ENCODE measurements around the gene HECTD4.

Gene HECTD4

DNA sequence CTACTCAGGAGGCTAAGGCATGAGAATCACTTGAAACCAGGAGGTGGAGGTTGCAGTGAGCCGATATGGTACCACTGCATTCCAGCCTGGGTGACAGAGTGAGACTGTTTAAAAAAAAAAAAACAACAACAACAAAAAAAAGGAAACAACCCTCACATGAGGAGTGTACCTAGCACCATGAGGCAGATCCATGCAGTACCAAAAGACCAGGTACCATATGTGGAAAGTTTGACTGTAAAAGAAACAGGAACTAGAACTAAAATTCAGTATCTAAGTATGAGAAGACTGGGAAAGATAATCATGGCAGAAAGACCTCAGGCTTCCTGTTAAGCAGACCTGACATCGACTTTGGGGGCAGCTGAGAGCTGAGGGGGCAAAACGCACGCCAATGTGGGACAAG, 201.8 kb downstream of the HECTD4 start:
- Histone ChIP-seq H3K4me1 (ENCODE audit: insufficient read depth, low read length, poor library complexity, severe bottlenecking) (no peaks in the 10 kb centered on the region), H3K9me3 (ENCODE audit: insufficient read depth, low read depth, low read length) (no peaks in the 10 kb centered on the region), H3K4me2 (ENCODE audit: low read depth, low read length, poor library complexity, severe bottlenecking) (no peak overlapping the region), H3K36me3 (ENCODE audit: insufficient read depth, low read length) (peaks cover 61% of the 10 kb centered on the region; the same call in 1 of the 2 replicates), H2AFZ (ENCODE audit: low read length) (no peak overlapping the region), H4K20me1 (ENCODE audit: insufficient read depth, low read length, poor library complexity, severe bottlenecking) (no peaks in the 10 kb centered on the region), H3K9ac (ENCODE audit: low read depth, low read length, poor library complexity, severe bottlenecking) (no peak overlapping the region), H3K79me2 (ENCODE audit: insufficient read depth, low read length) (no peaks in the 10 kb centered on the region), H3K27me3 (ENCODE audit: insufficient read depth, low read length, poor library complexity, severe bottlenecking) (no peaks in the 10 kb centered on the region), H3F3A (ENCODE audit: low read depth) (no peaks in the 10 kb centered on the region), H3K4me3 (ENCODE audit: low read length, poor library complexity, severe bottlenecking) (no peak overlapping the region), H3K9me2 (replicated peaks; ENCODE audit: low read depth, low read length) (no peaks in the 10 kb centered on the region)
- TF ChIP-seq, protein P1, sequence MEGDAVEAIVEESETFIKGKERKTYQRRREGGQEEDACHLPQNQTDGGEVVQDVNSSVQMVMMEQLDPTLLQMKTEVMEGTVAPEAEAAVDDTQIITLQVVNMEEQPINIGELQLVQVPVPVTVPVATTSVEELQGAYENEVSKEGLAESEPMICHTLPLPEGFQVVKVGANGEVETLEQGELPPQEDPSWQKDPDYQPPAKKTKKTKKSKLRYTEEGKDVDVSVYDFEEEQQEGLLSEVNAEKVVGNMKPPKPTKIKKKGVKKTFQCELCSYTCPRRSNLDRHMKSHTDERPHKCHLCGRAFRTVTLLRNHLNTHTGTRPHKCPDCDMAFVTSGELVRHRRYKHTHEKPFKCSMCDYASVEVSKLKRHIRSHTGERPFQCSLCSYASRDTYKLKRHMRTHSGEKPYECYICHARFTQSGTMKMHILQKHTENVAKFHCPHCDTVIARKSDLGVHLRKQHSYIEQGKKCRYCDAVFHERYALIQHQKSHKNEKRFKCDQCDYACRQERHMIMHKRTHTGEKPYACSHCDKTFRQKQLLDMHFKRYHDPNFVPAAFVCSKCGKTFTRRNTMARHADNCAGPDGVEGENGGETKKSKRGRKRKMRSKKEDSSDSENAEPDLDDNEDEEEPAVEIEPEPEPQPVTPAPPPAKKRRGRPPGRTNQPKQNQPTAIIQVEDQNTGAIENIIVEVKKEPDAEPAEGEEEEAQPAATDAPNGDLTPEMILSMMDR (conservative IDR thresholded peaks at IDR 0.05; ENCODE audit: low read length) = no peak
- TF ChIP-seq EZH2phosphoT487 (IDR thresholded peaks at IDR 0.05; ENCODE audit: borderline replicate concordance) = no peak

DNA sequence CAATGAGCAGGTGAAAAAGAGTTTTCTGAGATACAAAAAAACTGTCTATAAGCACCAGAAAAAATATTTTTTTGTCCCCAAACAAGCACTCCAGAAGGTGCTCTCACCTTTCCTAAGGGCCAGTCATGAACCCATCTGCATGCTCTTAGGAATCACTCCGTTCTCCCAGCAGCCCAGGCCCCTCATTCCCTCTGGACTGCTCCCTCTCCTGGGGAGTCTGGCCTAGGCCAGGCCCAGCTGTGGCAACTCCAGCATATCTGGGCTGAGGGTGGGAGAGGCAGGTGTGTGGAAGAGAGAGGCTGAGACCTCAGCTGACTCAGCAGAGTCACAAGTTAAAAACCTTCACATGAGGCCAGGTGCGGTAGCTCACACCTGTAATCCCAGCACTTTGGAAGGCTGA, 202.3 kb downstream of the HECTD4 start:
- Histone ChIP-seq H2AFZ (ENCODE audit: low read length) (no peak overlapping the region), H3K4me1 (ENCODE audit: insufficient read depth, low read length, poor library complexity, severe bottlenecking) (no peaks in the 10 kb centered on the region), H3K79me2 (ENCODE audit: insufficient read depth, low read length) (no peaks in the 10 kb centered on the region), H3K4me3 (ENCODE audit: low read length, poor library complexity, severe bottlenecking) (no peak overlapping the region), H3K9me2 (replicated peaks; ENCODE audit: low read depth, low read length) (no peaks in the 10 kb centered on the region), H3K36me3 (ENCODE audit: insufficient read depth, low read length) (peaks cover 61% of the 10 kb centered on the region; the same call in 1 of the 2 replicates), H3F3A (ENCODE audit: low read depth) (no peaks in the 10 kb centered on the region), H3K9me3 (ENCODE audit: insufficient read depth, low read depth, low read length) (no peaks in the 10 kb centered on the region), H4K20me1 (ENCODE audit: insufficient read depth, low read length, poor library complexity, severe bottlenecking) (no peaks in the 10 kb centered on the region), H3K4me2 (ENCODE audit: low read depth, low read length, poor library complexity, severe bottlenecking) (no peak overlapping the region), H3K9ac (ENCODE audit: low read depth, low read length, poor library complexity, severe bottlenecking) (no peak overlapping the region), H3K27me3 (ENCODE audit: insufficient read depth, low read length, poor library complexity, severe bottlenecking) (no peaks in the 10 kb centered on the region)
- TF ChIP-seq, protein P1 (conservative IDR thresholded peaks at IDR 0.05; ENCODE audit: low read length) = no peak
- no peak for TF ChIP-seq EZH2phosphoT487 (IDR thresholded peaks at IDR 0.05; ENCODE audit: borderline replicate concordance)

DNA sequence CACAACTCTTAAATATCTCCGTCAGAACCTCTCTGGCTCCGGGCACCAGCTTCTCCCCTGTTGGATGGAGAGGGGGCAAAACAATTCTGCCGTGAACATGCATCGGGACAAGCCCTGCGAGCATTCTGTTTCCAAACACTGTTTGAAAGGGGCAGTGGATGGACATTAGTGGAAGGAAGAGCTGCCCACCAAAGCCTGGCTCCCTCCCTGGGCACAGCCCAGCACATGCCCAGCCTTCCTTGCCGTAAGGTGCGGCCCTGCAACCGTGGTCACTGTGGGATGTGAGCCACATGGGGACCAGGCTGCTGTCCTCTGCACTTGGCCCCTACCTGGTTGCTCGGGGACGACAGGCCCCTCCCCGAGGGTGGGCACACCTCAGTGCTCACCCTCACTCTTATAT, 202.9 kb downstream of the HECTD4 start:
- H3K9me3 ChIP-seq (ENCODE audit: insufficient read depth, low read depth, low read length) = no peaks in the 10 kb centered on the region
- no peak overlapping the region for H3K4me2 ChIP-seq (ENCODE audit: low read depth, low read length, poor library complexity, severe bottlenecking)
- H3K9me2 ChIP-seq (replicated peaks; ENCODE audit: low read depth, low read length) = no peaks in the 10 kb centered on the region
- TF ChIP-seq, protein P1 (conservative IDR thresholded peaks at IDR 0.05; ENCODE audit: low read length) = no peak
- no peak for TF ChIP-seq EZH2phosphoT487 (IDR thresholded peaks at IDR 0.05; ENCODE audit: borderline replicate concordance)
- H3K36me3 ChIP-seq (ENCODE audit: insufficient read depth, low read length) = peaks cover 59% of the 10 kb centered on the region; the same call in 1 of the 2 replicates
- H2AFZ ChIP-seq (ENCODE audit: low read length) = no peak overlapping the region
- H3K9ac ChIP-seq (ENCODE audit: low read depth, low read length, poor library complexity, severe bottlenecking) = no peak overlapping the region
- H3F3A ChIP-seq (ENCODE audit: low read depth) = no peaks in the 10 kb centered on the region
- no peaks in the 10 kb centered on the region for H3K27me3 ChIP-seq (ENCODE audit: insufficient read depth, low read length, poor library complexity, severe bottlenecking)
- no peak overlapping the region for H3K4me3 ChIP-seq (ENCODE audit: low read length, poor library complexity, severe bottlenecking)
- H4K20me1 ChIP-seq (ENCODE audit: insufficient read depth, low read length, poor library complexity, severe bottlenecking) = no peaks in the 10 kb centered on the region
- H3K4me1 ChIP-seq (ENCODE audit: insufficient read depth, low read length, poor library complexity, severe bottlenecking) = no peaks in the 10 kb centered on the region
- no peaks in the 10 kb centered on the region for H3K79me2 ChIP-seq (ENCODE audit: insufficient read depth, low read length)

Measured in Loucy (cell line).